Left ventricle myocardium inferior (tissue), 1 donor: Measurements from ENCODE around the gene RASGRP2. TPM values are rescaled to one million over a fixed set of nuclear protein-coding genes. Genes with fewer than 3 reads are reported as not detected.
A peak's percentile ranks its signal among the peaks of the same experiment; 100 is the strongest.

Experiments
- DNase-seq: peaks from one replicate; pipeline ENCODE4 v3.0.0-alpha.2; 2020
- H3K27ac ChIP-seq: fragments of 200-600 bp; replicated peaks from 2 replicates; pipeline ENCODE4 v1.8.0; 2021
- H3K27me3 ChIP-seq: fragments of 200-600 bp; 2 replicates; pipeline ENCODE4 v1.8.0; 2021; ENCODE audit warnings: low read depth
- H3K36me3 ChIP-seq: fragments of 200-600 bp; 2 replicates; pipeline ENCODE4 v1.8.0; 2021
- H3K4me1 ChIP-seq: fragments of 200-600 bp; 2 replicates; pipeline ENCODE4 v1.8.0; 2021
- H3K4me3 ChIP-seq: fragments of 200-600 bp; 2 replicates; pipeline ENCODE4 v1.8.0; 2021; ENCODE audit warnings: mild to moderate bottlenecking, moderate library complexity
- H3K9me3 ChIP-seq: fragments of 200-600 bp; replicated peaks from 2 replicates; pipeline ENCODE4 v1.8.0; 2021
- CTCF ChIP-seq: fragments of 200-600 bp; IDR thresholded peaks from 2 replicates; pipeline ENCODE4 v1.8.0; 2021; ENCODE audit warnings: antibody characterized with exemption, mild to moderate bottlenecking, borderline replicate concordance
- intact Hi-C: fragments of 100-400 bp; cut with micrococcal nuclease; formaldehyde crosslinking; loops from one replicate; pipeline ENCODE4 v1.11.0; 2022
- total RNA-seq: library from RNA; stranded (reverse); fragmentation: NEBNext Ultra II Directional; extraction: Animal tissue kit (Norgen Biotek cat#: 25700); gene quantifications from one replicate; pipeline ENCODE4 v1.2.1, GENCODE V29; 2021
- donor health status: DM: no; HTN: yes; CAD: no; lungs with severe emphysema.

Gene RASGRP2
- total RNA-seq, 1 donor from 2014 or later = 21.1 TPM

DNA sequence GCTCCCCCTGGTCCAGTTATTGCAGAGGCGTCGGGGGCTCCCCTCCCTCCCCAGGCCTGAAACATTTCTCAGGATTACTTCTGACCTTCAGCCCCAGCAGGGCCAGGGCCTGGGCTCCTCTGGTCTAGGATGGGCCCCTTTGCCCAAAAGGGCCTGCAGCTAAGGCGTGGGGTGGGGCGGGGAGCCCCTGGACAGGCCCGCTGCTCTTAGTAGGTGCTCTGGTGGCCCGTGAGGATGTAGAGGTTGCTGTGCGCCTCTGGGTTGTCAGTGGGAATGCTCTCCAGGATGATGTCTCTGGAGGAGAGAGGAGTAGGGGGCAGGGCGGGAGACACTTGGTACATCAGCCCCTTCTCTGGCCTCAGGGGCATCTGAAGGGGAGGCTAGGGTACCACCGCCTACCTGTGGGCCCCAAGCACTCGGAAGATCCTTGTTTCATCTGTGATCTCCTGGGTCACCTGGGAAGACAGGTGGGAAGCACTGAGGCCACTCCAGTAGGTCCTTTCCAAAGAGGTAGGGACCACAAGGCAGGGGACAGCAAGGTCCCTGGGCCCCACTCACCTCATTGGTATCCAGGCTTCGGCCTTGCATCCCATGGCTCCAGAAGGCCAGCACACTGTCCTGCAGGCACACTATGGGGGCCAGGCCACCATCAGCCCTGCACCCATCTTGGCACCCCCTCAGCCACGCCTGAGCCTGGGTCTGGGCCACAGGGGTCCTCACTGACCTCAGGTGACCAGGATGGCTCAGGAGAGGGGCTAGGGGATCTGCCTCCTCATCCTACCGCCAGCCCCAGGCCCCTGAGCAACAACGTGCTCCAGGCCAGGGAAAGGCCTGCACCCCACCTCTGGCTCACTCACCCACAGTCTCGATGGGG is 45.6 kb upstream of the RASGRP2 start:
- DNase-seq = no peak
- H3K9me3 ChIP-seq = no peaks in the 10 kb centered on the region
- H3K4me1 ChIP-seq = peaks cover 16% of the 10 kb centered on the region
- intact Hi-C loops = no loop called here
- no peak overlapping the region for H3K27ac ChIP-seq
- no peaks in the 10 kb centered on the region for H3K27me3 ChIP-seq
- H3K4me3 ChIP-seq = no peak overlapping the region
- TF ChIP-seq CTCF = no peak
- peaks cover 29% of the 10 kb centered on the region for H3K36me3 ChIP-seq

DNA sequence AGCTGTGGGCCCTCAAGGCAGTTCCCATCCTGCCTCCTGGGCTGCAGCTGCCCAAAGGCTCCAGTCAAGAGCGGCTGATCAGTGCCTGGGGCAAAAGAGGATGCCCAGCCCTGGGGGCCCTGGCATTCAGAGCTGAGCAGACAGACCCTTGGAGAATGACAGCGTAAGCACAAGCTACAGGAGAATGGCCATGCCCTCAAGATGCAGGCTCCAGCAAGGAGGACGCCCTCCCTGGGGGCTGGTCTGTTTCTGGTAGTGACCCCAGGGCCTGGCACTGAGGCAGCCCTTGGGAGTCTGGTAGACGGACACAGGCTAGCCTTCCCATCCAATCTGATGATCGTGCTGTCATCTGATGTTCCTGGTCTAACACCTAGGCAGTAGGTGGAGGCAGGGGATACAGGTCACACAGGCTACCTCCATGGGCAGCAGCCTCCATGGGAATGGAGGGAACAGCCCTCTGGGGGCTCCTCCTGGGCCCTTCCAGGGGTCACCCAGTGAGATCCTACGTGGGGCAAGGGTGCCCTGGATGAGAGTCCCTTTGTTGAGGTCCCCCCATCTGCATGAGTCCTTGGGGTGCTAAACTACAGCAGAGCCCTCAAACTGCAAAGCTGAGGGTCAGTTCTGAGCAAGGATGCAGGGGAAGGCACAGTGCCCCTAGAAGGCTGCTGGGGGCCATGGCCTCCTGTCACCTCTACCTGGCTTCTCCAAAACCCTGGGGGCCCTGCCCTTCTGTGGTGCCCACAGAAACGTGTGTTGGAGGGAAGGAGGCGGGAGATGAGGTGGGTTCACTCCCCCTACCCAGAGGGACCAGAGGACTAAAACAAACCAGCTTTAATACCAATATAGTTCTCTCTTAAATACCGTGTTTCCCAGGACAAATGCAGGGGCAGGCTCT is 44.6 kb upstream of the RASGRP2 start:
- Histone ChIP-seq H3K27me3 (no peaks in the 10 kb centered on the region), H3K9me3 (no peaks in the 10 kb centered on the region), H3K4me3 (no peak overlapping the region), H3K4me1 (peaks cover 6% of the 10 kb centered on the region), H3K36me3 (peaks cover 29% of the 10 kb centered on the region), H3K27ac (no peak overlapping the region)
- DNase-seq = no peak
- intact Hi-C loops = no loop called here
- no peak for TF ChIP-seq CTCF

DNA sequence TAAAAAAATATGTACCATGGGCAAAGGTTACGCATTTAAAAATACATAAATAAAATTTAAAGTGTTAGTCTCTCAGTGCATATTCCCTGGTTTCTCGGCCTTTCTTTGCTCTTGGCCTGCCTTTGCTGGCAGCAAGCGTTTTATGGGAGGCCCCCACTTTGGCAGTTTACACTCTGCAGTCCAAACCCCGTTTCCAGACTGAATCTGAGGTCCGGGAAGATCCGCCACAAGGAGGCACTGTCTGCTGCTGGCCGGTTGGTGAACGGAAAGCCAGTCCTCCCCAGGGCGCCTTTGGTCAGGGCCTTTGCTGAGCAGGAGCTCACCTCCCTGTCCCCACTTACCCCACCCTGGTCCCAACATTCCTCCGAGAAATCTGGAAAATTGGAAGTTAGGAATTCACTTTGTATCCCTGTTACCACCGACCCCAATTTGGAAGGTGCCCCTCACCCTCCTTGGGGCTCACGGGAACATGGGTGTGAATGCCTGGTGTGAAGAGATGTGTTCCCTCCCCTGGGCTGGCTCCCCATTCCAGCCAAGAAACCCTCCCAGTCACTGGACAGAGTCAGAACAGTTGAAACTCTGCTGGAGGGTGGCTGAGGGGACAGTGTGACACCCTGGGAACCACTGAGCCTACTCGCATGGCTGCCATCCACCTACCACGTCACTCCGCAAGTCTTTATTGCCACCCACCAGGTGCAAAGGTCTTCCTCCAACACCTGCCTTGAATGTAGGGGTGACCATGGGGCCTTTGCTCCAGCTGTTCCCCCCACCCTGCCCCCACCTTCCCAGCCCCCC is 43.8 kb upstream of the RASGRP2 start:
- Histone ChIP-seq H3K4me1 (no peaks in the 10 kb centered on the region), H3K4me3 (no peak overlapping the region), H3K27me3 (no peaks in the 10 kb centered on the region), H3K27ac (no peak overlapping the region), H3K36me3 (peaks cover 29% of the 10 kb centered on the region), H3K9me3 (no peaks in the 10 kb centered on the region)
- TF ChIP-seq CTCF = peak; percentile 77
- no peak for DNase-seq
- intact Hi-C loops = no loop called here

DNA sequence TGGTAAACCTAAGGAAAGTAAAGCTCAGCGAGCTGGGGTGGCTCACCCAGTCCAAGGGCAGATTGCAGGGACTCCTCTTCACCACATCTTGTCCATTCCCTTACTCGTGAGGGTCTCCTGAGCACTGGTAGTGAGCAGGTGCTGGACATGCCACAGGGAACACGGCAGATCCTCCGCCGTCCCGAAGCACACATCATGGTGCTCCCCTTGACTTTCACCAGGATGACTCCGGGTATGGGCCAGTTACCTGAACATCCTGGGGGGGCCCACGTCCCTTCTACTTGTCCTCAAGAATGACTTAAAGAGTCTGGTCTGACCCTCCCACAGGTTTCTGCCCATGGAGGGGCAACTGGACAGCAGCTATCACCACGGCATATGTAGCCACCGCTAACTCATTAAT is 42.4 kb upstream of the RASGRP2 start:
- peaks cover 22% of the 10 kb centered on the region for H3K36me3 ChIP-seq
- no peak overlapping the region for H3K27ac ChIP-seq
- intact Hi-C loops = no loop called here
- TF ChIP-seq CTCF = no peak
- H3K4me1 ChIP-seq = no peaks in the 10 kb centered on the region
- H3K27me3 ChIP-seq = no peaks in the 10 kb centered on the region
- H3K4me3 ChIP-seq = no peak overlapping the region
- no peaks in the 10 kb centered on the region for H3K9me3 ChIP-seq
- no peak for DNase-seq
